Lower leg skin (tissue), 3 donors: ENCODE data around the gene CCDC172.

Experiments used
- CTCF ChIP-seq, 3 donors: fragments of 450-650 bp; IDR thresholded peaks; one replicate each; pipeline ENCODE4 v1.5.1; 2016; ENCODE audit warnings: antibody characterized with exemption in 3 of 3, mild to moderate bottlenecking in 3 of 3, moderate library complexity in 2 of 3
- POLR2A ChIP-seq, 2 donors: fragments of 450-650 bp; IDR thresholded peaks; one replicate each; pipeline ENCODE4 v1.6.1; 2016 to 2017; ENCODE audit warnings: antibody characterized with exemption in 2 of 2, mild to moderate bottlenecking in 1 of 2, moderate library complexity in 1 of 2

GRCh38 chr10:116429288-116429977 lies 105.2 kb downstream of the CCDC172 start:
- no peak for TF ChIP-seq POLR2A (IDR thresholded peaks at IDR 0.05)
- TF ChIP-seq CTCF (IDR thresholded peaks at IDR 0.05) = no peak
